Trophoblast cell (in vitro differentiated cells and primary cell): ENCODE measurements around the gene RAD51B.

Source experiments
- DNase-seq, 2 donors: peaks; one replicate each; pipeline ENCODE4 v3.0.0-alpha.2; 2016
- H2AFZ ChIP-seq: 2 replicates; pipeline ENCODE4 v1.6.1; 2013; ENCODE audit warnings: low read length, moderate library complexity, mild to moderate bottlenecking; ENCODE audit not compliant: insufficient read depth, poor library complexity
- H2AK5ac ChIP-seq: 2 replicates; pipeline ENCODE4 v1.6.1; 2013; ENCODE audit warnings: mild to moderate bottlenecking, low read length
- H2BK120ac ChIP-seq: 2 replicates; pipeline ENCODE4 v1.6.1; 2013; ENCODE audit warnings: low read length, mild to moderate bottlenecking, moderate library complexity; ENCODE audit not compliant: insufficient read depth, poor library complexity
- H2BK12ac ChIP-seq: 2 replicates; pipeline ENCODE4 v1.6.1; 2013; ENCODE audit warnings: mild to moderate bottlenecking, low read length, moderate library complexity
- H2BK5ac ChIP-seq: 2 replicates; pipeline ENCODE4 v1.6.1; 2013; ENCODE audit warnings: low read length, low read depth, moderate library complexity, mild to moderate bottlenecking; ENCODE audit not compliant: poor library complexity
- H3K14ac ChIP-seq: 2 replicates; pipeline ENCODE4 v1.6.1; 2013; ENCODE audit warnings: mild to moderate bottlenecking, low read length
- H3K18ac ChIP-seq: 2 replicates; pipeline ENCODE4 v1.6.1; 2013; ENCODE audit warnings: mild to moderate bottlenecking, low read length
- H3K23ac ChIP-seq: 2 replicates; pipeline ENCODE4 v1.6.1; 2013; ENCODE audit warnings: low read length
- H3K27ac ChIP-seq: 2 replicates; pipeline ENCODE4 v1.5.1; 2013; ENCODE audit warnings: low read depth, mild to moderate bottlenecking, inconsistent platforms, low read length, moderate library complexity
- H3K27me3 ChIP-seq: 2 replicates; pipeline ENCODE4 v1.6.1; 2013; ENCODE audit warnings: inconsistent platforms, mild to moderate bottlenecking, low read length, moderate library complexity; ENCODE audit not compliant: insufficient read depth
- H3K36me3 ChIP-seq, 2 experiments: 1 replicate in 1 of 2; 2 replicates in 1 of 2; pipeline ENCODE4 v1.6.1; 2013; ENCODE audit warnings: low read length in 2 of 2, mild to moderate bottlenecking in 2 of 2, moderate library complexity in 1 of 2; ENCODE audit not compliant: insufficient read depth in 2 of 2, control insufficient read depth in 1 of 2
- H3K4ac ChIP-seq: 2 replicates; pipeline ENCODE4 v1.6.1; 2013; ENCODE audit warnings: low read depth, mild to moderate bottlenecking, low read length, moderate library complexity
- H3K4me1 ChIP-seq, 2 experiments: 1 replicate in 1 of 2; 2 replicates in 1 of 2; pipeline ENCODE4 v1.6.1; 2013; ENCODE audit warnings: low read length in 2 of 2, mild to moderate bottlenecking in 2 of 2, moderate library complexity in 1 of 2; ENCODE audit not compliant: insufficient read depth in 2 of 2, control insufficient read depth in 1 of 2
- H3K4me2 ChIP-seq: 2 replicates; pipeline ENCODE4 v1.6.1; 2013; ENCODE audit warnings: inconsistent platforms, mild to moderate bottlenecking, low read length, moderate library complexity
- H3K4me3 ChIP-seq: 2 replicates; pipeline ENCODE4 v1.5.1; 2013; ENCODE audit warnings: mild to moderate bottlenecking, low read depth, low read length, inconsistent platforms
- H3K79me1 ChIP-seq: one replicate; pipeline ENCODE4 v1.6.1; 2013; ENCODE audit warnings: low read length
- H3K79me2 ChIP-seq: 2 replicates; pipeline ENCODE4 v1.6.1; 2013; ENCODE audit warnings: low read length, mild to moderate bottlenecking; ENCODE audit not compliant: control insufficient read depth, insufficient read depth, poor library complexity
- H3K9ac ChIP-seq: 2 replicates; pipeline ENCODE4 v1.6.1; 2013; ENCODE audit warnings: mild to moderate bottlenecking, low read length
- H3K9me3 ChIP-seq: 2 replicates; pipeline ENCODE4 v1.6.1; 2013; ENCODE audit warnings: low read depth, mild to moderate bottlenecking, control low read depth, inconsistent platforms, low read length; ENCODE audit not compliant: insufficient read depth
- H4K12ac ChIP-seq: 2 replicates; pipeline ENCODE4 v1.6.1; 2013; ENCODE audit warnings: low read depth, mild to moderate bottlenecking, low read length, moderate library complexity
- H4K8ac ChIP-seq: 2 replicates; pipeline ENCODE4 v1.6.1; 2013; ENCODE audit warnings: low read depth, mild to moderate bottlenecking, low read length, moderate library complexity
- H4K91ac ChIP-seq: one replicate; pipeline ENCODE4 v1.6.1; 2013; ENCODE audit warnings: low read depth, mild to moderate bottlenecking, low read length, moderate library complexity
- WGBS: extraction: QIAGEN DNeasy Blood & Tissue Kit; methylation state at CpG from one replicate; pipeline ENCODE4 v1.1.7; 2013; ENCODE audit warnings: missing lambda C conversion rate; ENCODE audit not compliant: insufficient read length, insufficient coverage; ENCODE audit errors: extremely low coverage; 5-methylcytosine and 5-hydroxymethylcytosine counted together

The RAD51B gene

GRCh38 chr14:67851785-67852410, 32.3 kb downstream of the RAD51B start:
- H3K4me3 ChIP-seq: no peak overlapping the region
- H3K23ac ChIP-seq: no peak overlapping the region
- H3K27ac ChIP-seq: no peak overlapping the region
- H3K18ac ChIP-seq: no peak overlapping the region
- H4K8ac ChIP-seq: no peak overlapping the region
- no peak overlapping the region for H4K12ac ChIP-seq
- no peak overlapping the region for H4K91ac ChIP-seq
- H3K36me3 ChIP-seq: no peaks in the 10 kb centered on the region
- H2BK5ac ChIP-seq: no peak overlapping the region
- H2AK5ac ChIP-seq: no peak overlapping the region
- no peak overlapping the region for H3K4me2 ChIP-seq
- H2BK12ac ChIP-seq: no peak overlapping the region
- no peak overlapping the region for H2AFZ ChIP-seq
- H3K9ac ChIP-seq: no peak overlapping the region
- DNase-seq: peak in 1 of 2 donors; percentile 4
- no CpG with 5 or more reads among the region's 9 CpGs for WGBS
- H3K9me3 ChIP-seq: no peaks in the 10 kb centered on the region
- no peak overlapping the region for H2BK120ac ChIP-seq
- no peaks in the 10 kb centered on the region for H3K79me2 ChIP-seq
- no peaks in the 10 kb centered on the region for H3K79me1 ChIP-seq
- H3K4me1 ChIP-seq: peaks cover 0 to 2% of the 10 kb centered on the region in 2 experiments
- H3K4ac ChIP-seq: no peak overlapping the region
- H3K27me3 ChIP-seq: no peaks in the 10 kb centered on the region
- no peak overlapping the region for H3K14ac ChIP-seq

DNA sequence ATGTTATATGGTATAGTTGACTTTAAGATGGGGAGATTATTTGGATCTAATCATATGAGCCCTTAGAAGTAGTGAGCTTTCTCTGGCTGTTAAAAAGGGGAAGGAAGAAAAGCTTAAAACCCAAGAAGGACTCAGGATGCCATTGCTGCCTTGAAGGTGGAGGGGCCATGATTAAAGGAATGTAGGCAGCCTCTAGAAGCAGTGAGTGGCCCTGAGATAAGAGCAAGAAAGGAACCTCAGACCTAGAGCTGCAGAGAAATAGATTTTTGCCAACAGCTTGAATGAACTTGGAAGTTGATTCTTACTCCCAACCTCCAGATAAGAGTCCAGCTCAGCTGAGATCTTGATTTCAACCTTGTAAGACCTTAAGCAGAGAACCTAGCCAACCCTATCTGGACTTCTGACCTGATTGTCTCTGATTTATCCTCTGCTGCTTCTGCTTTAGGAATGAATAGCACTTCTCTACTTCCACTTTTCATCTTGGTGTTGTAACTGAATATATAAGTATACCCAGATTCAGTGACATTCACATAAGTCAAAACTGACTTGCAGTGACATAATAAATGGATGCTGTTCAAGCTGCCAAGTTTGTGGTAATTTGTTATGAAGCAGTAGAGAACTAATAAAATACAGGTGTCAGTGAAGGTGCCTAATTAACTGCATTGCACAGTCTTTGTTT, 33.5 kb downstream of the RAD51B start:
- H3K27ac ChIP-seq: no peak overlapping the region
- H4K8ac ChIP-seq: no peak overlapping the region
- no peaks in the 10 kb centered on the region for H3K79me1 ChIP-seq
- no peak overlapping the region for H4K91ac ChIP-seq
- H2BK12ac ChIP-seq: no peak overlapping the region
- H3K23ac ChIP-seq: no peak overlapping the region
- H3K27me3 ChIP-seq: no peaks in the 10 kb centered on the region
- no peak overlapping the region for H3K4ac ChIP-seq
- H2BK120ac ChIP-seq: no peak overlapping the region
- H3K4me1 ChIP-seq: peaks cover 0 to 2% of the 10 kb centered on the region in 2 experiments
- H2BK5ac ChIP-seq: no peak overlapping the region
- no peak overlapping the region for H4K12ac ChIP-seq
- H3K9ac ChIP-seq: no peak overlapping the region
- no peak overlapping the region for H3K14ac ChIP-seq
- no peak overlapping the region for H3K4me3 ChIP-seq
- H2AFZ ChIP-seq: no peak overlapping the region
- no peaks in the 10 kb centered on the region for H3K79me2 ChIP-seq
- no peaks in the 10 kb centered on the region for H3K36me3 ChIP-seq
- DNase-seq: peak in 1 of 2 donors; percentile 21
- no peak overlapping the region for H2AK5ac ChIP-seq
- no peak overlapping the region for H3K4me2 ChIP-seq
- H3K9me3 ChIP-seq: no peaks in the 10 kb centered on the region
- H3K18ac ChIP-seq: no peak overlapping the region

- H2AK5ac ChIP-seq: no peak overlapping the region
- H2BK5ac ChIP-seq: no peak overlapping the region
- no peak overlapping the region for H4K91ac ChIP-seq
- no peak overlapping the region for H3K27ac ChIP-seq
- no peaks in the 10 kb centered on the region for H3K36me3 ChIP-seq
- no CpG with 5 or more reads among the region's 3 CpGs for WGBS
- H3K18ac ChIP-seq: no peak overlapping the region
- H3K9me3 ChIP-seq: no peaks in the 10 kb centered on the region
- H3K4me1 ChIP-seq: peaks cover 0 to 2% of the 10 kb centered on the region in 2 experiments
- H2AFZ ChIP-seq: no peak overlapping the region
- H3K9ac ChIP-seq: no peak overlapping the region
- H3K14ac ChIP-seq: no peak overlapping the region
- no peak overlapping the region for H3K4ac ChIP-seq
- no peak overlapping the region for H4K12ac ChIP-seq
- H4K8ac ChIP-seq: no peak overlapping the region
- H3K23ac ChIP-seq: no peak overlapping the region
- H3K79me2 ChIP-seq: no peaks in the 10 kb centered on the region
- H2BK120ac ChIP-seq: no peak overlapping the region
- H3K4me2 ChIP-seq: no peak overlapping the region
- peak in 1 of 2 donors; percentile 6 for DNase-seq
- H3K79me1 ChIP-seq: no peaks in the 10 kb centered on the region
- H3K4me3 ChIP-seq: no peak overlapping the region
- H3K27me3 ChIP-seq: no peaks in the 10 kb centered on the region
- no peak overlapping the region for H2BK12ac ChIP-seq
Measured at GRCh38 chr14:67853715-67854114, 34.1 kb downstream of the RAD51B start.

DNA sequence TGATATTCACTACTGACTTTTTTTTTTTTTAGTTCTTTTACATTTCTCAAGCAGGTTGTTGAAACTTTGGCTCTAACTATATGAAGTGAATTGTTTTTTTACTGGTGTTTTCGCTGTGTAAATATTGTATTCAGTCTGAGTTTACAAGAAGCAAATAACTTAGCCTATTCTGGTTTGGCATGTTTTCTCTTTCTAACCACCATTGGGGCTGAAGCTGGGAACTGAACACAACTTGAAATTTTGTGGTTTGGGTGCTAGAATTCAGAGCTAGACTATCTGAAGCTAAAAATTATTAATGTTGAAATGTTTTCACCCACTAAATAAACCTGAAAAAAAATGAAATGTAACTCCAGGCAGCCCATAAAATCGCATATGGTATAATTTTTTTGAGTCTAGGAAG, 37.2 kb downstream of the RAD51B start:
- Histone ChIP-seq H2BK12ac (no peak overlapping the region), H4K8ac (no peak overlapping the region), H3K4ac (no peak overlapping the region), H3K79me2 (no peaks in the 10 kb centered on the region), H3K9me3 (no peaks in the 10 kb centered on the region), H3K4me1 (no peaks in the 10 kb centered on the region), H2AFZ (no peak overlapping the region), H3K36me3 (no peaks in the 10 kb centered on the region), H4K91ac (no peak overlapping the region), H2BK5ac (no peak overlapping the region), H3K4me2 (no peak overlapping the region), H3K14ac (no peak overlapping the region), H3K23ac (no peak overlapping the region), H3K79me1 (no peaks in the 10 kb centered on the region), H2AK5ac (no peak overlapping the region), H3K4me3 (no peak overlapping the region), H3K27ac (no peak overlapping the region), H4K12ac (no peak overlapping the region), H3K9ac (no peak overlapping the region), H2BK120ac (no peak overlapping the region), H3K27me3 (no peaks in the 10 kb centered on the region), H3K18ac (no peak overlapping the region)
- DNase-seq: no peak
- WGBS: no CpG with 5 or more reads among the region's 2 CpGs
